ENCODE measurements around the gene PI4KB. TPM values are rescaled to one million over a fixed set of nuclear protein-coding genes. Genes with fewer than 3 reads are reported as not detected.

The PI4KB gene
- total RNA-seq, 1 experiment from 2014 or later: 52.2 TPM

DNA sequence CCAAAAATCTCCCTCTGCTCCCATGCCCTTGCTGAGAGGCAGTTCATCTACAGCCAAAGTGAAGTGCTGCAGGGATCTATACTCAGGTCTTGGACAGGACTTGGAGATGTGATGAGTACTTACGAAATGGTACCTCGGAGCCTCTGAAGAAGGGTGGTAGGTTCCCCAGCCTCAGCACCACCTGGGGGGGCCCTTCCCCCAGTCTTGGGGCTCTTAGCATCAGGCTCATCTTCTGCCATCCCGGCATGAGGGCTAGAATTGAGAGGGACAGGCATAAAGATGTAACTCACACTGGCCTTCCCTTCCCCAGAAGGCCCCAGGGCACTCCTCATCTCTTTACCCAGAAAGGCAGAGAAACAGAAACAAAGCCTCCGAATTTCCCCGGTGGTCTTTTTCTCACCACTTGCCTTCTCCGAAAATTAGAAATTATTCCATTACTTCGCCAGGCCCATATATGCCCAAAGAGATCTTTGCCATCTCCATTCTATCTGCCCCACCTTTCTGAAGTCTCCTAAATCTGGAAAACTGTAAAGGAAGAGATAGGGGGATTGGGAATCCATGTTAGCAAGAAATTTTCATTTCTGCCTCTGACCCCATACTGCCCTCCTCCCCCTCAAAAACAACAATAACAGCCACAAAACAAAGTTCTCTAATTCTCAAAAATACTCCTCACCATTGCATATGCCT lies 19.0 kb upstream of the PI4KB start:
- no peak for DNase-seq (ENCODE audit: low read depth)

GRCh38 chr1:151344291-151344690 lies 17.1 kb upstream of the PI4KB start:
- DNase-seq (ENCODE audit: low read depth): no peak

DNA sequence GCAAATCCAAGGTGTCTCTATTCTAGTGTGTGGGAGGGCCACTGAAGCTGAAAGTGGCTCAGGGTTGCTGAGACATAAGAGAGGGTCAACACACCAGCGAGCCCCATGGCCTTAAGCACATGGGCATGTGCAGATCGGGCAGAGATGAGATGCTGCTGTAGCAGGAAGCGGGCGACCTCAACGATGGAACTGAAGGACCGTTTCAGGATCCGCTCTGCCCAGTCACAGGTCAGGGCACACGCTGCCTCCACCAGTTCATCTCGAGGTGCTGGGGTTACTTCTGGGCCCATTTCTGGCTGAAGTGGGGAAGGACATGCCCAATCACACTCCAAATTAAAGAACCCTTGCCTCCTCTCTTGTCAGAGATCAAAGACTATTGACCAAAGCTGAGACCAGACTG lies 16.4 kb upstream of the PI4KB start:
- DNase-seq (ENCODE audit: low read depth): no peak

DNA sequence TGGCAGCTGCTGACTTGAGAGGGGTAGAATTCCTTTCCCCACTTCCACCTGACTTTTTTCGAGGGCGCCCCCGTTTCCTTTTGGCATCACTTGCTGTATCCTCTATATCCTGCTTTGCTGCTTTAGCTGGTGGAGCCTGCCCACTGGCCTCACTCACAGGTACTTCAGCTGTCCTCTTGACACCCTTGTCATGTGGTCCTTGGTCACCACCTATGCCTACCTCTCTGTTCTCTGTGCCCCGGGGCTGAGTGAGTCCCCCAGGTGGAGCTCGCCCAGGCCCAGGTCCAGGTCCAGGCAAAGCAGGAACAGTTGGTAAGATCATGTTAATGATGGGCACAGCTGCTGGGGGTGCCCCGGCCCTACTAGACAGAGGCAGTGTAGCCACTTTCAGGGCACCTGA lies 15.4 kb upstream of the PI4KB start:
- DNase-seq (ENCODE audit: low read depth): no peak

- DNase-seq (ENCODE audit: low read depth): no peak
Measured at GRCh38 chr1:151342021-151342420, 14.8 kb upstream of the PI4KB start.

DNA sequence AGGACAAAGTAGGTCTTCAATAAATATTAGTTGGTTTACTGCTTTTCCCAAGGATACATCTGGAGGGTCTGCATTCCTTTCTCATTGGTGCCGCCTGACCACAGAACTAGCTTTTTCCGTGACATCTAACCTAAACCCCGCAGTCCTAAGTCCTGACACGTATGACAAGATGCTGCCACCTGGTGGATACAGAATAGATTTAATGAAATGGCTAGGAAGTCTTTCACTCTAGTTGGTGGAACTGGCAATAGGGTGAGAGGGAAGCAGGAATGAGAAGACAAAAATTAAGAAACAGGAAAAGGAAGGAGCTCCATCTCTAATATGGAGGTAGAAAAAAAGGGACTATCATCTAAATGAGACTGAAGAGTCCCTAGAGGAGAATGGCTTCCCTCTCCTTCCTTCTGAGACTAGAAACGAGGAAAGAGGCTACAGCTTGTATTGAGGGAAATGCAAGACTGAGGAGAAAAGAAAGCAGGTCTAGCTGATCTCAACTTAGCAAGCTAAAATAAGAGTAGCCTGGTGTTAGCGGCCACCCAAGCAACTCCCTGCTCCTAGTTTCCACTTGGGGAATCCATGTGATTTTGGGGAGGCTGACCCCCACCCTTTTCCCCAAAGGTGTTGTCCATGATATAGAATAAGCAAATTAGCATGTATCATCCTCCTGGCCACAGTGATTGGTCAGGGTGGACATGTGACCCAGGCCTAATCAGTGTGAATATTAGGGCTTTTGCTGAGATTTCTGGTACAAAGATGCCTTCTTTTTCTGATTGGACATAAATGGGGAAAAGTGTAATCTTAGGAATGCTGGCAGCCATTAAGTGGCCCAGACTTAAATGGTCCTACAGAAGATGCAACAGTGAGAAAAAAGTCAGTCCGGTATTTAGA lies 13.9 kb upstream of the PI4KB start:
- peak; percentile 88 for DNase-seq (ENCODE audit: low read depth)

DNA sequence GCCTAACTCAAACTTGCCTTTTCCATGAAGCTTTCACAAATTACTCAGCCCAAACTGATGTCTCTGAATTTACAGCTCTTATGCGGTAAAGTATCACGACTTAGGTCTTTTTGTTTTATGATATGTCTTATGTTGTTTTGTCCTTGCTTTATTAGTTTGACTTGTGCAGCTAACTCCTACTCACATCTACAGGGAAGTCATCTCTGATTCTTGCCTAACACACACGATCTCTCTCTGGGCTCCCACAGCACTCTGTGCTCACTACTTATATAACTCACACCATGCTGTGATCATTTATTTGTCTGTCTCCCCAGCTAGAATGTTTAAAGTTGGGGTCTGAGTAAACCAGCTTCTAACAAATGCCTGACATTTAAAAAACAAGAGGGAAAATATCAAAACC lies 9.3 kb upstream of the PI4KB start:
- no peak for DNase-seq (ENCODE audit: low read depth)

GRCh38 chr1:151334822-151335221 lies 7.6 kb upstream of the PI4KB start:
- DNase-seq (ENCODE audit: low read depth): no peak

DNA sequence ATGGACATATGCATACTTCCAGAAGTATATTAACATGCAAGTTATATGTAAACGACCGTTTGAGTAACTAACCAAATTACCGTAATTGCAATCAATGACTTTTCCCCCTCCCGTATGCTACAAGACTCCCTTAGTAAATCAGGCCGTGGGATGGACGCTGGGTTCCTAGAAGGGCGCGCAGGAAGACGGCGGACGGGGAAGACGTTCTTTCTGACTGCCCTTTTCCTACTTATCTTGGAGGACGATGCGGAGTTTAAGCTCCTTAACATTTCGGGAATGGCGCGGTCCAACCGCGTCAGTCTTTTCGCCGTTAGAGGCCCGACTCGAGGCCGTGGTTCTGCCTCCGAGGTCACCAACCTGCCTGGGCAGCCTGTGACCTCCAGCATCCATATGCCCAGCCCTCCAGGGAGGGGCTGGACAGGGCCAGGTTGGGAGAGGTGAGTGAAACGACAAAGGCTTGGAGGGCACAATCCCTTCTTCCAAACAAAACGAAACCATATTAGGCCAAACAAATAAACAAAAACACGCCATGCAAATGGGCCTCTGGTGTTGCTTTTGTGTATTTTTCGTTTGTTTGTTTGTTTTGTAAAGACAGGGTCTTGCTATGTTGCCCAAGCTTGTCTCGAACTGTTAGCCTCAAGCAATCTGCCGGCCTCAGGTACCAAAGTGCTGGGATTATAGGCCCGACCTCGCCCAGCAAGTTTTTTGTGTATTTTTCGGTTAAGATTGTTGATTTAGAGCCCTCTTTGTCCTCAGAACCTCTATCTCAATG lies 873 bp upstream of the PI4KB start:
- DNase-seq (ENCODE audit: low read depth): no peak

DNA sequence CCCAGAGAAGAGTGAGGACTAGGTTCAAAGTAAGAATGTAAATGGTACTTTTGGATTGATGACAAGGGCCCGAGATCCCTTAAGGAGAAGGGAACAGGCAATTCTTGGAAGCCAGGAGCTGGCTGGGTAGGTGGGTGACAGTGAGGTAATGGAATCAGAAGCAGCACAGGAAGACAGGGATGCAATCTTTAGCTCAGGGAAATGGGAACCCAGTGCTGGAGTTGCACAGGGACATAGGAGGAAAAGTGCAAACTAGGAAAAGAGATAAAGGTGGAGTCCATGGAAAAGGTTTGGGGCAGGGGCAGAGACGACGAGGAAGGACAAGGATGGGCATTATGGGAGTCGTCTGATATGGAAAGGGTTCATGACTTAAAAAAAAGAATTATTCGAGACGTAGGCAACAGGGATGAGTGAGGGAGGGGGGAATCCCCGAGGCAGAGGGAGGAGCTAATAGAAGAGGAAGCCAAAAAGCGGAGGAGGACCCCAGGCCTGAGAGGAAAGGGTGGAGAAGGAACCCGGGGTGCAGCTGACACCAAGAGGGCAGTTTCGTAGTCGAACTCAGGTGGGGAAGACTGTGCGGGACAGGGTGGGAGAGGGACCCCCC lies 495 bp downstream of the PI4KB start:
- peak; percentile 69 for DNase-seq (ENCODE audit: low read depth)

DNA sequence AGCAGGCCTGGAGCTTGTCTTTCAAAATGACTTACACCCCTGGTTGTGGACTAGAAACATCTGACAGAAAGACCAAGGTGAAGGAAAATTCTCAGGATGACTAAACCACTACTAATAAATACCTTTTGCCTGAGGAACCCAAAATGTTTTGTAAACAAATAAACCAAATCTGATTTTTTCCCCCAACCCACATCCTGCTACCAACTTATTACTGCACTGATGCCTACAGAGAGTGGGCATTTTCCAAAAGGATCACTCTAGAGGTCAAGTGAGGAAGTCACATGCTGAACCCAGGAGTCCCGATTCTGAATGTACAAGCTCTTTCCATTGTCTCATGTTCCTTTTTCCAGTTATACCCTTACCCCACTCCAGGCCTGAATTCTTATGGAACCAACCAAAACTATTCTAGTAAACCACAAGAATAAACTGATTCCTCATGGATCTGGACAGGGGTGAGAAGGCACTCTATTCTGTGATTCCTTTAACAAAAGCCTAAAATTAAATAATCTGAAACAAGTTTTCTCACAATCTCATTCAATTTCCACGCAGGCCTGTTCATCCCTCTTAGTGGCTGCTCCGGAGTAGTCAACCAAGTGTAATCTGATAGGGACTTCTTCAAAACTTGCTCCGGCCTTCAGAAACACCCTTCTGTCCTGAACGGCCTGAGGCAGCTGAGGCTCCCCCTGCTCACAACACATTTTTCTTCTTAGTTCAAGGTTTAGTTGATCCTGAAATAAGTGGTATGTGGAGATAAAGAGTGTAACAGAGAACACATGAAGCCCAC lies 1.4 kb downstream of the PI4KB start:
- peak; percentile 92 for DNase-seq (ENCODE audit: low read depth)

- peak; percentile 63 for DNase-seq (ENCODE audit: low read depth)
Measured at GRCh38 chr1:151325231-151325630, 2.0 kb downstream of the PI4KB start.

DNA sequence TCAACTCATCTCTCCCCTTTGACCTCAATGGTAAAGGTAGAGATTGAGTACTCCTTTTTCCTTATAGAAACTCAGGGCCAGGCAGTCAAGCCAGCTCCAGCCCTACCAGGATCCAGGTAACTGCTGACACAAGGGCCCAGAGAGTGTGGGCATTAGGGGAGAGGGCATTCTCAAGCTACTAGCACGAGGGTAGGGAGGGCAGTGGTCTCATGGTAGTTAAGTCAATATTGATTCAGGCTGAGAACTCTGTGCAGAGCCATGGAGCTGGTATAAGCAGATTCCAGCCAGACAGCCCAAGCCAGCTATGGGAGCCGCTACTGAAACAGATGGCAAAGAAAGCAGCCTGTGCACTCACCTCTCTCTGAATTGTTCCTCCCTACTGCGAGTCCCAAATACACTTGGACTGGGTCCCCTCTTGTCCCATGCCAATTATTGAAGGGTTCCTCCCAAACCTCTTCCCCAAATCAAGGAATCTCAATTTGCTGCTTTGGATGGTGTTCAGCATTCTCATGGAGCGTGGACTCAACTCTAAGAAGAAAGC lies 2.8 kb downstream of the PI4KB start:
- no peak for DNase-seq (ENCODE audit: low read depth)

- DNase-seq (ENCODE audit: low read depth): no peak
Measured at GRCh38 chr1:151318975-151319374, 8.2 kb downstream of the PI4KB start.

DNA sequence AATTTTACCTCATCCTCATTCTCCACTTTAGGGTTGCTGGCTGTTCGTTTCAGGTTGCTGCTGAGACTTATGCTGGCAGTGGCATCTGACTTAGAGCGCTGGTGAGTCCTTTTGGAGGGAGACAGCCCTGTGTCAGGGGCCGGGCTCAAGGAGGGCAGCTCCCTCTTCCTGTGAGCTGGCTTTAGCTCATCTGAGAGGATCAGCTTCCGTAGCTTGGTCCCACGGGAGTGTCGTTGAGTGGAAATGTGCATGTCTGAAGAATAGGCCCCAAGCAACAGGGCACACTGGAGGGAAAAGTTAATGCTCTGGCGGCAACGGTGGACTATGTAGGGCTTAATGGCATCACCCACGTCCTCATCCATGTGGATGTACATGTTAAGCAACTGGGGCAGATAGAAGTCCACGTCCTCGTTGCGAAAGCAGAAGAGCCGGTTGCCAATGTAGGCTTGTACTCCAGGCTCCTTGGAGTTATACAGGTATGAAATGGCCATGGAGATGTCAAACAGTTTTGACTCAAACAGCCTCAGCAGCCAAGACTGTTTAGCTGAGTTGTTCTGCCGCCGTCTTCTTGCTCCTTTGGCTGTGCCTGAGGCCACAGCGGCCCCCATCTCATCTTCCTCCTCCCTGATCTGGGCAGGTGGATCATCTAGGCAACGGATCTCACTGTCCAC lies 11.5 kb downstream of the PI4KB start:
- DNase-seq (ENCODE audit: low read depth): no peak

GRCh38 chr1:151314137-151314875 lies 12.9 kb downstream of the PI4KB start:
- peak; percentile 87 for DNase-seq (ENCODE audit: low read depth)

GRCh38 chr1:151313501-151313900 lies 13.7 kb downstream of the PI4KB start:
- DNase-seq (ENCODE audit: low read depth): no peak

- no peak for DNase-seq (ENCODE audit: low read depth)
Measured at GRCh38 chr1:151312826-151313225, 14.4 kb downstream of the PI4KB start.

DNA sequence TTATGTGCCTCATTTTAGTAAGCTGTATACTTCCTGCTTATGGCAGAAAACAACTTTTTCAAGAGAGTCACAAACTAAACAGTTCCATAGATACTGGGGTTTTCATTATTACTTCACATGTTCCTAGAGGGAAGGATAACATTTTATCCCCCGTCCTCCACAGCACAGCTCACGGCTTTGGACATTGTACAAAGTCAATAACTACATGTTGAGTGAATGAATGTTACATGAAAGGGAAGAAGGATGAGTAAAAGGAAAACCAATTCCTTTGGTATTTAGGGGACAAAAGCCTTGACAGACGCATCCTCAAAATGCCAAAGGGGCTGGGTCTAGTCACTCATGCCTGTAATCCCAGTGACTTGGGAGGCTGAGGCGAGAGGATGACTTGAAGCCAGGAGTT lies 14.8 kb downstream of the PI4KB start:
- DNase-seq (ENCODE audit: low read depth): no peak
